Calu3 (cell line): ENCODE data around the gene MTA1. TPM values are rescaled to one million over a fixed set of nuclear protein-coding genes. Genes with fewer than 3 reads are reported as not detected.

Source experiments
- BruUV-seq: library from RNA; stranded (reverse); fragments of 400-500 nt; replicated peaks from 2 replicates; lab custom pipeline; 2021; lab: Mats Ljungman, UMichigan
- CTCF ChIA-PET: fragments of 300-600 bp; sonication (Branson Sonifier 250); formaldehyde crosslinking; loops from one replicate; lab custom pipeline; 2022; ENCODE audit warnings: antibody characterized with exemption; lab: Charles Lee
- DNase-seq: peaks from one replicate; pipeline ENCODE4 v3.0.0; 2022
- H3K27ac Mint-ChIP-seq: one replicate; pipeline ENCODE4 v1.8.0; 2022; ENCODE audit warnings: mixed read lengths; ENCODE audit not compliant: unreplicated experiment
- H3K27me3 Mint-ChIP-seq: one replicate; pipeline ENCODE4 v1.8.0; 2022; ENCODE audit warnings: mixed read lengths; ENCODE audit not compliant: unreplicated experiment
- H3K36me3 Mint-ChIP-seq: one replicate; pipeline ENCODE4 v1.8.0; 2022; ENCODE audit warnings: mild to moderate bottlenecking, moderate library complexity, mixed read lengths; ENCODE audit not compliant: insufficient read depth, unreplicated experiment
- H3K4me1 Mint-ChIP-seq: one replicate; pipeline ENCODE4 v1.8.0; 2022; ENCODE audit warnings: mild to moderate bottlenecking, low read depth, mixed read lengths; ENCODE audit not compliant: unreplicated experiment
- H3K4me3 Mint-ChIP-seq: one replicate; pipeline ENCODE4 v1.8.0; 2022; ENCODE audit warnings: mild to moderate bottlenecking, low read depth, moderate library complexity, mixed read lengths; ENCODE audit not compliant: unreplicated experiment
- H3K9me3 Mint-ChIP-seq: one replicate; pipeline ENCODE4 v1.8.0; 2022; ENCODE audit warnings: low read depth, mixed read lengths; ENCODE audit not compliant: unreplicated experiment
- intact Hi-C: fragments of 100-400 bp; cut with micrococcal nuclease; formaldehyde crosslinking; loops from one replicate; pipeline ENCODE4 v1.10.0; 2022; ENCODE audit not compliant: unreplicated experiment
- total RNA-seq: library from RNA; stranded (reverse); gene quantifications from 2 replicates; pipeline ENCODE4 v1.2.3, GENCODE V29; 2022
- TF ChIP-seq, protein P1 (sequence below): fragments of 200-600 bp; IDR thresholded peaks from one replicate; pipeline ENCODE4 v1.8.0; 2022; ENCODE audit warnings: antibody characterized with exemption; ENCODE audit not compliant: unreplicated experiment

Gene MTA1
- total RNA-seq, 1 experiment from 2014 or later: 168 TPM

DNA sequence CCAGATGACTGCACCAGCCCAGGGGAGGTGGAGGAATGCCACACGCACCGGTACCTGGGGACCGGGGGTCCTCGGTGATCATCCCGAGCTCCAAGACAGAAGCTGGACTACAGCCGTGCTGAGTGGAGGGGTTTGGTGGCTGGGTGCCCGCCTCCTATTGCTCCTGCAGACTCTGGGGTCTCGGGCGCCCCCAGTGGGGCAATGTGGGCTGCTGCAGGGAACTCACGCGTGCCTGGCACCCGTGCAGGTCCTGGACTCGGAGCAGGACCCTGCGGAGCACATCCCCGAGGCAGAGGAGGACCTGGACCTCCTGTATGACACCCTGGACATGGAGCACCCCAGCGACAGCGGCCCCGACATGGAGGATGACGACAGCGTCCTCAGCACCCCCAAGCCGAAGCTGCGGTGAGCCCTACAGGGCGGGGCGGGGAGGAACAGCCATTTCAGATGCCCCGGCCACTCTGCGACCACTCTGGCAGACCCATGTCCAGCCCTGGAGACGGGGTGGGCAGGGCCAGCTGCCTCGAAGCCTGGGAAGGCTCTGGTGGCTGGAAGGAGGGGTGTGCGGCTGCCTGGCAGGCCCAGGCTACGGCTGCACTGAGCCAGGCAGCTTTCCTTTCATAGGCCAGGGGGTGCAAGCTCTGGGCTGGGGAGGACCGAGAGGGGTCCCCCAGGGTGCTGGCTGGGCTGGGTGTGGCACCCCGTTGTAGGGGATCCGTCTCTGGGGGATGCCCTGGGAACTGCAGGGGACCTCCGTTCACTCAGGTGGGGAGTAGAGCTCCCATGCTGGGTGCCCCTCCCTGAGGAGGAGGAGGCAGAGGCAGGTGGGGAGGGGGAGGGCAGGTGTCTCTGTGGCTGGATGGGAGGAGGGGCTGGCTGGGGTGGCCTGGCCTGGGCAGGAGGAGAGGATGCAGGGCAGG lies 42.8 kb upstream of the MTA1 start:
- Mint-ChIP-seq H3K4me3 (no peak overlapping the region), H3K9me3 (no peaks in the 10 kb centered on the region), H3K4me1 (no peaks in the 10 kb centered on the region), H3K27me3 (no peaks in the 10 kb centered on the region), H3K27ac (no peak overlapping the region), H3K36me3 (peaks cover 11% of the 10 kb centered on the region)
- CTCF ChIA-PET: interaction anchor here (0.6 kb wide), 1 partner anchor 81 kb away, joined by 4 read pairs; no protein-coding TSS in a partner anchor
- intact Hi-C loops: no loop called here
- no peak for DNase-seq
- TF ChIP-seq, protein P1, sequence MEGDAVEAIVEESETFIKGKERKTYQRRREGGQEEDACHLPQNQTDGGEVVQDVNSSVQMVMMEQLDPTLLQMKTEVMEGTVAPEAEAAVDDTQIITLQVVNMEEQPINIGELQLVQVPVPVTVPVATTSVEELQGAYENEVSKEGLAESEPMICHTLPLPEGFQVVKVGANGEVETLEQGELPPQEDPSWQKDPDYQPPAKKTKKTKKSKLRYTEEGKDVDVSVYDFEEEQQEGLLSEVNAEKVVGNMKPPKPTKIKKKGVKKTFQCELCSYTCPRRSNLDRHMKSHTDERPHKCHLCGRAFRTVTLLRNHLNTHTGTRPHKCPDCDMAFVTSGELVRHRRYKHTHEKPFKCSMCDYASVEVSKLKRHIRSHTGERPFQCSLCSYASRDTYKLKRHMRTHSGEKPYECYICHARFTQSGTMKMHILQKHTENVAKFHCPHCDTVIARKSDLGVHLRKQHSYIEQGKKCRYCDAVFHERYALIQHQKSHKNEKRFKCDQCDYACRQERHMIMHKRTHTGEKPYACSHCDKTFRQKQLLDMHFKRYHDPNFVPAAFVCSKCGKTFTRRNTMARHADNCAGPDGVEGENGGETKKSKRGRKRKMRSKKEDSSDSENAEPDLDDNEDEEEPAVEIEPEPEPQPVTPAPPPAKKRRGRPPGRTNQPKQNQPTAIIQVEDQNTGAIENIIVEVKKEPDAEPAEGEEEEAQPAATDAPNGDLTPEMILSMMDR: no peak
- no TSS peak for BruUV-seq

DNA sequence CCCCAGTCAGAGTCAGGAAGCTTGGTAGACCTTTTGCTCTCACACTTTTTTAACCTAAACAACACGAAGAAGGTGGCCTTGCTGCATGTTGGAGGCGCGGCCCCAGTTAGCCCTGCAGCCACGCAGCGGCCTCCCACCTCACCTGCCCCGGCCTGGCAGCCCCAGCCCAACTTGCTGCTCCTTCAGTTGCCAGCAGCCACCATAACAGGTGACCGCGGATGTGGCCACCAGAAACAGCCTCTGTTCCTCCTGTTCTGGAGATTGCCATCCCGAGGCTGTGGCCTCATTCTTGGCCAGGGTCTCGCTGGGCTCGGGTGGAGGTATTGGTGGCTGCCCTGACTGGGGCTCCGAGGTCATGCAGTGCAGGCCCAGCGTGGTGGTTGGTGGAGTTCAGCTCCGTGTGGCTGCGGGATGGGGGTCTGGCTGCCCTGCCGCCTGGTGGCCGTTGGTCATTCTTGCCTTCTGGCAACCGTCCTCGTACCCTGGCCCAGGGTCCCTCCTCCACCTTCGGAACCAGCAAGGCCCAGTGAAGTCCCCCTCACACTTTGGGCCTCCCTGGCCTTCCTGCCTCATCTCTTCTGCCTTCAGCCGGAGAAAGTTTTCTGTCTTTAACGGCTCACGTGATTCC lies 42.0 kb upstream of the MTA1 start:
- H3K4me1 Mint-ChIP-seq: no peaks in the 10 kb centered on the region
- H3K9me3 Mint-ChIP-seq: no peaks in the 10 kb centered on the region
- BruUV-seq: no TSS peak
- no peaks in the 10 kb centered on the region for H3K27me3 Mint-ChIP-seq
- TF ChIP-seq, protein P1: no peak
- peaks cover 18% of the 10 kb centered on the region for H3K36me3 Mint-ChIP-seq
- CTCF ChIA-PET: interaction anchor here (0.6 kb wide), 1 partner anchor 82 kb away, joined by 4 read pairs; no protein-coding TSS in a partner anchor
- H3K27ac Mint-ChIP-seq: no peak overlapping the region
- intact Hi-C loops: no loop called here
- H3K4me3 Mint-ChIP-seq: no peak overlapping the region
- no peak for DNase-seq

DNA sequence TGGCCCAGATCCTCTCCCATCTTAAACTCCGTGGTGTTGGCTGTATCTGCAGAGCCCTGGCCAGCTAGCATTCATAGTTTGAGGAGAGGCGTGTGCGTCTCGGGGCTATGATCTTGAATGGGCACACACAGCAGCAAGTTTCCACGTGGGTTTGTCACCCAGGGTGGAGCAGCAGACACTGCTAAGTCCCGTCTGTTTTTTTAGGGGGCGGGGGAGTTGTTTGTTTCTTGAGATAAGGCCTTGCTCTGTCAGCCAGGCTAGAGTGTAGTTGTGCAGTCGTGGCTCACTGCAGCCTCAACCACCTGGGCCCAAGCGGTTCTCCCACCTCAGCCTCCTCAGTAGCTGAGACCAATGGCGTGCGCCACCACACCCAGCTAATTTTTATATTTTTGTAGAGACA lies 41.4 kb upstream of the MTA1 start:
- no peaks in the 10 kb centered on the region for H3K27me3 Mint-ChIP-seq
- H3K4me3 Mint-ChIP-seq: no peak overlapping the region
- peaks cover 22% of the 10 kb centered on the region for H3K36me3 Mint-ChIP-seq
- BruUV-seq: no TSS peak
- DNase-seq: no peak
- H3K4me1 Mint-ChIP-seq: no peaks in the 10 kb centered on the region
- intact Hi-C loops: no loop called here
- H3K27ac Mint-ChIP-seq: no peak overlapping the region
- no peaks in the 10 kb centered on the region for H3K9me3 Mint-ChIP-seq
- CTCF ChIA-PET: no interaction called here
- TF ChIP-seq, protein P1: no peak

DNA sequence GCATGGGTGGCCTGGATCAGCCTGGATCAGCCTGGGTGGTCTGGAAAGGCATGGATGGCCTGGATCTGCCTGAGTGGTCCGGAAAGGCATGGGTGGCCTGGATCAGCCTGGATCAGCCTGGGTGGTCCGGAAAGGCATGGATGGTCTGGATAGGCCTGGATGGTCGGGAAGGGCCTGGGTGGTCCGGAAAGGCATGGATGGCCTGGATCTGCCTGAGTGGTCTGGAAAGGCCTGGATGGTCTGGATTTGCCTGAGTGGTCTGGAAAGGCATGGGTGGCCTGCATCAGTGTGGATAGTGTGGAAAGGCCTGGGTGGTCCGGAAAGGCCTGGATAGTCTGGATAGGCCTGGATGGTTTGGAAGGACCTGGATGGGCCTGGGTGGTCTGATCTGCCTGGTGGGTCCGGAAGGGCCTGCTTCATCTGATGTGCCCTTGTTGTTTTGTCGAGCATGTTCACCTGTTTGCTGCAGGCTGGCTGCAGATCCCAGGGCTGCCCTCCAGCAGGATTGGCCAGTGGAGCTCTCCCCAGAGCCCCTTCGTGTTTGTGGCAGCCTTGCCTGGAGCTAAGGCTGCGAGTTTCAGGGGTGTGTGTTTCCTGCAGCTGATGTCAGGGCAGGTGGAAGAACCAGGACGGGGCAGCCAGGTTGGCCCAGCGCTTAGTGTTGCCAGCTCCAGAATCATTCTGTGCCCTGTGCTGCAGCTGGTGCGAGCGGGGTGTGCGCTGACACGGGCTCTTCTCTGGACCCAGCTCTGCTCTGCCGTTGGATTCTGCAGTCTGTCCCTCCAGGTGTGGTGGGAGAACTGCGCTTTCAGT lies 40.5 kb upstream of the MTA1 start:
- DNase-seq: no peak
- TF ChIP-seq, protein P1: no peak
- Mint-ChIP-seq H3K36me3 (peaks cover 25% of the 10 kb centered on the region), H3K9me3 (no peaks in the 10 kb centered on the region), H3K4me3 (no peak overlapping the region), H3K27ac (no peak overlapping the region), H3K27me3 (no peaks in the 10 kb centered on the region), H3K4me1 (no peaks in the 10 kb centered on the region)
- CTCF ChIA-PET: no interaction called here
- BruUV-seq: no TSS peak
- intact Hi-C loops: no loop called here
